Neural progenitor cell (in vitro differentiated cells): Measurements from ENCODE around the gene EPYC. TPM values are rescaled to one million over a fixed set of nuclear protein-coding genes. Genes with fewer than 3 reads are reported as not detected.

Source experiments
- DNase-seq: peaks from one replicate; pipeline ENCODE4 v3.0.0-alpha.2; 2016; ENCODE audit warnings: low spot score
- H2AFZ ChIP-seq: fragments of 200-600 bp; sonication (generic); replicated peaks from 2 replicates; pipeline ENCODE4 v1.6.1; 2016; ENCODE audit warnings: antibody characterized with exemption
- H3F3A ChIP-seq: fragments of 200-600 bp; sonication (generic); 2 replicates; pipeline ENCODE4 v1.6.1; 2016; ENCODE audit warnings: antibody characterized with exemption, low read depth
- H3K27ac ChIP-seq: fragments of 200-600 bp; sonication (generic); 2 replicates; pipeline ENCODE4 v1.5.1; 2016; ENCODE audit warnings: mild to moderate bottlenecking
- H3K27me3 ChIP-seq: fragments of 200-600 bp; sonication (generic); 2 replicates; pipeline ENCODE4 v1.6.1; 2016; ENCODE audit warnings: mild to moderate bottlenecking, moderate library complexity
- H3K36me3 ChIP-seq: fragments of 200-600 bp; sonication (generic); 2 replicates; pipeline ENCODE4 v1.5.1; 2016
- H3K4me1 ChIP-seq: fragments of 200-600 bp; sonication (generic); 2 replicates; pipeline ENCODE4 v1.6.1; 2016; ENCODE audit warnings: mixed run types
- H3K4me2 ChIP-seq: fragments of 200-600 bp; sonication (generic); 2 replicates; pipeline ENCODE4 v1.6.1; 2016
- H3K4me3 ChIP-seq: fragments of 200-600 bp; sonication (generic); 2 replicates; pipeline ENCODE4 v1.5.1; 2016
- H3K79me2 ChIP-seq: fragments of 200-600 bp; sonication (generic); 2 replicates; pipeline ENCODE4 v1.6.1; 2016; ENCODE audit warnings: low read depth
- H3K9ac ChIP-seq: fragments of 200-600 bp; sonication (generic); 2 replicates; pipeline ENCODE4 v1.6.1; 2016
- H3K9me3 ChIP-seq: fragments of 200-600 bp; sonication (generic); 2 replicates; pipeline ENCODE4 v1.5.1; 2016; ENCODE audit warnings: low read depth
- H4K20me1 ChIP-seq: fragments of 200-600 bp; sonication (generic); 2 replicates; pipeline ENCODE4 v1.6.1; 2016; ENCODE audit warnings: low read depth
- H3K27ac Mint-ChIP-seq: 3 replicates; pipeline ENCODE4 v1.8.0; 2021; ENCODE audit warnings: mixed read lengths
- H3K27me3 Mint-ChIP-seq: 2 replicates; pipeline ENCODE4 v1.8.0; 2022; ENCODE audit warnings: low read depth, mild to moderate bottlenecking, inconsistent platforms, moderate library complexity, mixed read lengths; ENCODE audit not compliant: insufficient read depth
- H3K36me3 Mint-ChIP-seq: 3 replicates; pipeline ENCODE4 v1.8.0; 2021; ENCODE audit warnings: mixed read lengths
- H3K4me1 Mint-ChIP-seq: 3 replicates; pipeline ENCODE4 v1.8.0; 2021; ENCODE audit warnings: mixed read lengths
- H3K4me3 Mint-ChIP-seq: 3 replicates; pipeline ENCODE4 v1.8.0; 2021; ENCODE audit warnings: mild to moderate bottlenecking, moderate library complexity, mixed read lengths
- H3K9me3 Mint-ChIP-seq: 3 replicates; pipeline ENCODE4 v1.8.0; 2020; ENCODE audit warnings: mixed read lengths
- EZH2 ChIP-seq: fragments of 200-600 bp; sonication (generic); IDR thresholded peaks from 2 replicates; pipeline ENCODE4 v1.6.1; 2017; ENCODE audit warnings: antibody characterized with exemption, mild to moderate bottlenecking, moderate library complexity
- EZH2phosphoT487 ChIP-seq: fragments of 200-600 bp; sonication (generic); IDR thresholded peaks from 2 replicates; pipeline ENCODE4 v1.6.1; 2017; ENCODE audit warnings: antibody characterized with exemption
- total RNA-seq: library from RNA; depleted of rRNA; stranded (reverse); fragments of >200 nt; gene quantifications from 2 replicates; pipeline ENCODE4 v1.2.3, GENCODE V29; 2015; ENCODE audit warnings: low replicate concordance
- TF ChIP-seq, protein P1 (sequence below): fragments of 200-600 bp; sonication (generic); IDR thresholded peaks from 2 replicates; pipeline ENCODE4 v1.5.1; 2017; ENCODE audit warnings: antibody characterized with exemption, mild to moderate bottlenecking

Gene EPYC, protein sequence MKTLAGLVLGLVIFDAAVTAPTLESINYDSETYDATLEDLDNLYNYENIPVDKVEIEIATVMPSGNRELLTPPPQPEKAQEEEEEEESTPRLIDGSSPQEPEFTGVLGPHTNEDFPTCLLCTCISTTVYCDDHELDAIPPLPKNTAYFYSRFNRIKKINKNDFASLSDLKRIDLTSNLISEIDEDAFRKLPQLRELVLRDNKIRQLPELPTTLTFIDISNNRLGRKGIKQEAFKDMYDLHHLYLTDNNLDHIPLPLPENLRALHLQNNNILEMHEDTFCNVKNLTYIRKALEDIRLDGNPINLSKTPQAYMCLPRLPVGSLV
- not detected in 2 replicates for total RNA-seq

DNA sequence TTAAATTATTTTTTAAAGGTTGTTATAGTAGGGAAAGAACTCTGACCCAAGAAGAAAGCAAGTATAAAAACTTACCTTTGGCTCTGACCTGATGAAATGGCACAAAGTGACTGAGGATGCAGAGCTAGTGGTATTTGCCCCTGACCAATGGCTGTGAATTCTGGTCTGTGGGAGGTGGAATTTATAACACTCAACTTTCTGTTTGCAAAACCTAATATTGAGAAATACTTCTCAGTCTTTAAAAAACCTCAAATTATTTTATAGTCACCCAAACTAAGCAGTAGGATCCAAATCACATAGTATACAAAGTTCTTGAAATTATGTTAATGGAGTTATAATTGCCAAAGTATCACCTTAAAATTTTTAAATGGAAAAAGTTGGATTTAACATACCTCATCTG, at the start of gene EPYC:
EPYC (minus strand) TSS at position 101 of the 400 bp plus-strand sequence. CDS start 2,407 bp downstream, outside the sequence.
- no peak within 1 kb of the TSS for H2AFZ ChIP-seq
- no peak for DNase-seq
- no peaks in the 10 kb centered on the region for H3K4me1 ChIP-seq
- no peaks in the 10 kb centered on the region for H3K27me3 ChIP-seq
- Mint-ChIP-seq H3K9me3 (no peaks in the 10 kb centered on the region), H3K27ac (no peak within 1 kb of the TSS), H3K36me3 (no peaks in the 10 kb centered on the region), H3K4me3 (no peak within 1 kb of the TSS), H3K4me1 (no peaks in the 10 kb centered on the region), H3K27me3 (no peaks in the 10 kb centered on the region)
- no peaks in the 10 kb centered on the region for H3K36me3 ChIP-seq
- no peak within 1 kb of the TSS for H3K4me2 ChIP-seq
- TF ChIP-seq, protein P1, sequence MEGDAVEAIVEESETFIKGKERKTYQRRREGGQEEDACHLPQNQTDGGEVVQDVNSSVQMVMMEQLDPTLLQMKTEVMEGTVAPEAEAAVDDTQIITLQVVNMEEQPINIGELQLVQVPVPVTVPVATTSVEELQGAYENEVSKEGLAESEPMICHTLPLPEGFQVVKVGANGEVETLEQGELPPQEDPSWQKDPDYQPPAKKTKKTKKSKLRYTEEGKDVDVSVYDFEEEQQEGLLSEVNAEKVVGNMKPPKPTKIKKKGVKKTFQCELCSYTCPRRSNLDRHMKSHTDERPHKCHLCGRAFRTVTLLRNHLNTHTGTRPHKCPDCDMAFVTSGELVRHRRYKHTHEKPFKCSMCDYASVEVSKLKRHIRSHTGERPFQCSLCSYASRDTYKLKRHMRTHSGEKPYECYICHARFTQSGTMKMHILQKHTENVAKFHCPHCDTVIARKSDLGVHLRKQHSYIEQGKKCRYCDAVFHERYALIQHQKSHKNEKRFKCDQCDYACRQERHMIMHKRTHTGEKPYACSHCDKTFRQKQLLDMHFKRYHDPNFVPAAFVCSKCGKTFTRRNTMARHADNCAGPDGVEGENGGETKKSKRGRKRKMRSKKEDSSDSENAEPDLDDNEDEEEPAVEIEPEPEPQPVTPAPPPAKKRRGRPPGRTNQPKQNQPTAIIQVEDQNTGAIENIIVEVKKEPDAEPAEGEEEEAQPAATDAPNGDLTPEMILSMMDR, result no peak
- TF ChIP-seq EZH2phosphoT487 (no peak), EZH2 (no peak)
- no peaks in the 10 kb centered on the region for H4K20me1 ChIP-seq
- H3K4me3 ChIP-seq, result no peak within 1 kb of the TSS
- no peaks in the 10 kb centered on the region for H3K79me2 ChIP-seq
- no peak within 1 kb of the TSS for H3K27ac ChIP-seq
- no peak within 1 kb of the TSS for H3K9ac ChIP-seq
- H3K9me3 ChIP-seq, result no peaks in the 10 kb centered on the region
- H3F3A ChIP-seq, result no peaks in the 10 kb centered on the region

DNA sequence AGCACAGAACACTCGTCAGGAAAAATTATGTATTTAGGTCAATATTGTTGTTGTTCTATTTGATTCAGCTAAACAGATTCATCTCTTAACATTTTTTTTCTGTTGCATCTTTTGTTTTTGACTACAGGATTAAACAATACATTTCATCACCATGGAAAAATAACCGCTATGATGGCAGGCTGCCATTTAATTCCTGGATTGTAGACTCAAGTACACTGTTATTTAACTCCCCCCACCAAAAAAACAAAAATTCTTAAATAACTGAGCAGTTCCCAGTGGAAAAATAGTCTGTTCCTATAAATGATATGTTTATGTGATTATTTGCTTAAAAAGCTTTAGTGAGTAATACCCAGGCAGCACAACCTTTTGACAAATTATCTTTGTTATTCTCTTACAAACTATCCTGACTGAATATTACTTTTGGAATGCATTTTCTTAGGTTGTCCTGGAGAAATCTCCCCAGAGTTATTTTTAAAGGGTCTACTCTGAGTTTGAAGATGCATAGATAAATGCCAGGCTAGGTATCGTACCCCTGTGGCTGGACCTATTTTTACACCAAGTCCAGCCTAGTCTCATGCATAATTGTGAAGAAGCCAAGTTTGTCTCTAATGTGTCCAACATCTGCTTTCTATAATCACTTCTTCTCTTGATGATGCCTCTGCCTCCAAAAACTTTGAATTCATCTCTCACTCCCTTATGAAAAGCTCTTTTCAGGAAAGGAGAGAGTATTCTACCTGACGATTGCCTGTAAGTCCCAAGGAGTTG, 49.4 kb upstream of the EPYC start:
- no peak overlapping the region for H3K27ac Mint-ChIP-seq
- no peaks in the 10 kb centered on the region for H3K27me3 Mint-ChIP-seq
- no peak overlapping the region for H3K9ac ChIP-seq

DNA sequence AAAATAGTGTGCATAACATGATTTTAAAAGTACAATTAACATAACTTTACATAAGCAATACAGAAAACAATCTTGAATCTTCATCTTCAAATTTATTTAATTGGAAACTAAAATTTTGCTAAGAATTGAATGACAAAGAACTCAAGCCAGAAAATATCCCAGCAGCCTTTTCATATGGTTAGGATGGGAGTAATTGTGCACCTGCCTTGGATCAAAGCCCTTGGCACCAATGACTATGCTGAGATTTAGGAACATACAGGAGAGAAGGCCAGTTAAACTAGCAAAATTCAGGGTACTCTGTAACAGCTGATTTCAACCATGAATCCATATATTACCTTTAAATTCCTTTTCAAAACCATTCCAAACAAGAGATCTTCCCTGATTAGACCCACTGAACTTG, 47.3 kb upstream of the EPYC start:
- Histone ChIP-seq H3K79me2 (no peaks in the 10 kb centered on the region), H2AFZ (no peak overlapping the region), H3K36me3 (no peaks in the 10 kb centered on the region), H3K27me3 (no peaks in the 10 kb centered on the region), H3K4me3 (no peak overlapping the region), H3F3A (no peaks in the 10 kb centered on the region), H3K9ac (no peak overlapping the region), H3K27ac (no peak overlapping the region), H3K4me1 (no peaks in the 10 kb centered on the region), H3K4me2 (no peak overlapping the region), H4K20me1 (no peaks in the 10 kb centered on the region), H3K9me3 (no peaks in the 10 kb centered on the region)
- Mint-ChIP-seq H3K9me3 (no peaks in the 10 kb centered on the region), H3K4me3 (no peak overlapping the region), H3K27ac (no peak overlapping the region), H3K36me3 (no peaks in the 10 kb centered on the region), H3K4me1 (peaks cover 3% of the 10 kb centered on the region), H3K27me3 (no peaks in the 10 kb centered on the region)
- DNase-seq, result no peak
- TF ChIP-seq EZH2 (no peak), EZH2phosphoT487 (no peak)
- TF ChIP-seq, protein P1, result no peak

More for the DNA sequence above, 49.4 kb upstream of the EPYC start:
- no peaks in the 10 kb centered on the region for H3K4me1 ChIP-seq
- no peaks in the 10 kb centered on the region for H3F3A ChIP-seq
- no peaks in the 10 kb centered on the region for H3K27me3 ChIP-seq
- no peaks in the 10 kb centered on the region for H3K9me3 ChIP-seq
- Mint-ChIP-seq H3K4me3 (no peak overlapping the region), H3K4me1 (peaks cover 8% of the 10 kb centered on the region), H3K36me3 (no peaks in the 10 kb centered on the region), H3K9me3 (no peaks in the 10 kb centered on the region)
- H3K4me2 ChIP-seq, result no peak overlapping the region
- no peak overlapping the region for H3K4me3 ChIP-seq
- H2AFZ ChIP-seq, result no peak overlapping the region
- H4K20me1 ChIP-seq, result no peaks in the 10 kb centered on the region
- no peak for TF ChIP-seq EZH2phosphoT487
- TF ChIP-seq, protein P1, result no peak
- no peak for TF ChIP-seq EZH2
- no peak for DNase-seq
- H3K79me2 ChIP-seq, result no peaks in the 10 kb centered on the region
- no peaks in the 10 kb centered on the region for H3K36me3 ChIP-seq
- no peak overlapping the region for H3K27ac ChIP-seq
